ENCODE results near the gene ZNF653.

Gene ZNF653

GRCh38 chr19:11451327-11451870 lies 54.2 kb downstream of the ZNF653 start:
- H3K4me3 ChIP-seq (ENCODE audit: low read depth, low read length) = no peak overlapping the region
- TF ChIP-seq CTCF (IDR thresholded peaks at IDR 0.05; ENCODE audit: low read depth, low read length) = no peak

- no peak for TF ChIP-seq CTCF (IDR thresholded peaks at IDR 0.05; ENCODE audit: low read depth, low read length)
These were observed 54.9 kb downstream of the ZNF653 start for GRCh38 chr19:11450570-11451326.

GRCh38 chr19:11448923-11449554 lies 56.6 kb downstream of the ZNF653 start:
- no peak overlapping the region for H3K4me3 ChIP-seq (ENCODE audit: low read depth, low read length)
- no peak for TF ChIP-seq CTCF (IDR thresholded peaks at IDR 0.05; ENCODE audit: low read depth, low read length)

More at GRCh38 chr19:11450570-11451326, 54.9 kb downstream of the ZNF653 start:
- no peak overlapping the region for H3K4me3 ChIP-seq (ENCODE audit: low read depth, low read length)

GRCh38 chr19:11448410-11448809 lies 57.2 kb downstream of the ZNF653 start:
- H3K4me3 ChIP-seq (ENCODE audit: low read depth, low read length) = no peak overlapping the region
- no peak for TF ChIP-seq CTCF (IDR thresholded peaks at IDR 0.05; ENCODE audit: low read depth, low read length)

GRCh38 chr19:11447347-11448262 lies 58.0 kb downstream of the ZNF653 start:
- H3K4me3 ChIP-seq (ENCODE audit: low read depth, low read length) = no peak overlapping the region
- no peak for TF ChIP-seq CTCF (IDR thresholded peaks at IDR 0.05; ENCODE audit: low read depth, low read length)

- H3K4me3 ChIP-seq (ENCODE audit: low read depth, low read length) = no peak overlapping the region
- peak; percentile 91 for TF ChIP-seq CTCF (IDR thresholded peaks at IDR 0.05; ENCODE audit: low read depth, low read length)
These were observed 58.9 kb downstream of the ZNF653 start for GRCh38 chr19:11446652-11447301.

All from WI38 (cell line).